ENCODE data around the gene SGK1. TPM values are rescaled to one million over a fixed set of nuclear protein-coding genes. Genes with fewer than 3 reads are reported as not detected.
A peak's percentile ranks its signal among the peaks of the same experiment; 100 is the strongest.
"Not testable (repeated sequence)": the region's sequence is repeated elsewhere in the genome, so short reads cannot be mapped to it uniquely, and the experiment has no call there.

The SGK1 gene
- total RNA-seq, 1 donor from 2014 or later, result 91.0 TPM

- Mint-ChIP-seq H3K36me3 (ENCODE audit: low read depth) (no peaks in the 10 kb centered on the region), H3K27ac (ENCODE audit: unreplicated experiment) (no peak overlapping the region), H3K27me3 (ENCODE audit: low read depth) (no peaks in the 10 kb centered on the region)
These were observed 35.1 kb downstream of the SGK1 start for GRCh38 chr6:134282816-134283215.

DNA sequence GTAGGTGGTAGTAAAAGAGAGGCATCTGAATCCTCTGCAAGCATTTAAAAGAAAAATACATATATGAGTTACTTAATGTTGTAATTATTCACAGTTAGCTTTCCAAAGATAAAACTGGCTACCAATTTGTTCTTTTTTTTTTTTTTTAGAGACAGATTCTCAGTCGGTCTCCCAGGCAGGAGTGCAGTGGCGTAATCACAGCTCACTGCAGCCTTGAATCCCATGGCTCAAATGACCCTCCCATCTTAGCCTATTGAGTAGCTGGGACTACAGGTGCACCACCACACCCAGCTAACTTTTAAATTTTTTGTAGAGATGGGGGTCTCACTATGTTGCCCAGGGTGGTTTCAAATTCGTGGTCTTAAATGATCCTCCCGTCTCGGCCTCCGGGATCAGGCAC lies 36.5 kb downstream of the SGK1 start:
- Mint-ChIP-seq H3K4me1 (ENCODE audit: low read depth) (peaks cover 4% of the 10 kb centered on the region), H3K36me3 (ENCODE audit: low read depth) (no peaks in the 10 kb centered on the region), H3K4me3 (ENCODE audit: unreplicated experiment) (no peak overlapping the region), H3K27ac (ENCODE audit: unreplicated experiment) (no peak overlapping the region), H3K27me3 (ENCODE audit: low read depth) (no peaks in the 10 kb centered on the region), H3K9me3 (ENCODE audit: low read depth) (no peaks in the 10 kb centered on the region)
- DNase-seq (ENCODE audit: low spot score), result no peak
- TF ChIP-seq, protein P1, sequence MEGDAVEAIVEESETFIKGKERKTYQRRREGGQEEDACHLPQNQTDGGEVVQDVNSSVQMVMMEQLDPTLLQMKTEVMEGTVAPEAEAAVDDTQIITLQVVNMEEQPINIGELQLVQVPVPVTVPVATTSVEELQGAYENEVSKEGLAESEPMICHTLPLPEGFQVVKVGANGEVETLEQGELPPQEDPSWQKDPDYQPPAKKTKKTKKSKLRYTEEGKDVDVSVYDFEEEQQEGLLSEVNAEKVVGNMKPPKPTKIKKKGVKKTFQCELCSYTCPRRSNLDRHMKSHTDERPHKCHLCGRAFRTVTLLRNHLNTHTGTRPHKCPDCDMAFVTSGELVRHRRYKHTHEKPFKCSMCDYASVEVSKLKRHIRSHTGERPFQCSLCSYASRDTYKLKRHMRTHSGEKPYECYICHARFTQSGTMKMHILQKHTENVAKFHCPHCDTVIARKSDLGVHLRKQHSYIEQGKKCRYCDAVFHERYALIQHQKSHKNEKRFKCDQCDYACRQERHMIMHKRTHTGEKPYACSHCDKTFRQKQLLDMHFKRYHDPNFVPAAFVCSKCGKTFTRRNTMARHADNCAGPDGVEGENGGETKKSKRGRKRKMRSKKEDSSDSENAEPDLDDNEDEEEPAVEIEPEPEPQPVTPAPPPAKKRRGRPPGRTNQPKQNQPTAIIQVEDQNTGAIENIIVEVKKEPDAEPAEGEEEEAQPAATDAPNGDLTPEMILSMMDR (IDR thresholded peaks at IDR 0.05), result no peak

More at GRCh38 chr6:134282816-134283215, 35.1 kb downstream of the SGK1 start:
- TF ChIP-seq, protein P1 (IDR thresholded peaks at IDR 0.05), result peak; percentile 36
- Mint-ChIP-seq H3K4me1 (ENCODE audit: low read depth) (peaks cover 6% of the 10 kb centered on the region), H3K9me3 (ENCODE audit: low read depth) (no peaks in the 10 kb centered on the region), H3K4me3 (ENCODE audit: unreplicated experiment) (no peak overlapping the region)
- no peak for DNase-seq (ENCODE audit: low spot score)

GRCh38 chr6:134278000-134278399 lies 39.9 kb downstream of the SGK1 start:
- peaks cover 4% of the 10 kb centered on the region for H3K4me1 Mint-ChIP-seq (ENCODE audit: low read depth)
- H3K27me3 Mint-ChIP-seq (ENCODE audit: low read depth), result no peaks in the 10 kb centered on the region
- TF ChIP-seq, protein P1 (IDR thresholded peaks at IDR 0.05), result no peak
- no peaks in the 10 kb centered on the region for H3K9me3 Mint-ChIP-seq (ENCODE audit: low read depth)
- H3K36me3 Mint-ChIP-seq (ENCODE audit: low read depth), result no peaks in the 10 kb centered on the region
- no peak for DNase-seq (ENCODE audit: low spot score)
- no peak overlapping the region for H3K27ac Mint-ChIP-seq (ENCODE audit: unreplicated experiment)
- H3K4me3 Mint-ChIP-seq (ENCODE audit: unreplicated experiment), result no peak overlapping the region

- H3K4me1 Mint-ChIP-seq (ENCODE audit: low read depth); H3K27ac Mint-ChIP-seq (ENCODE audit: unreplicated experiment); H3K9me3 Mint-ChIP-seq (ENCODE audit: low read depth); H3K4me3 Mint-ChIP-seq (ENCODE audit: unreplicated experiment); H3K36me3 Mint-ChIP-seq (ENCODE audit: low read depth); H3K27me3 Mint-ChIP-seq (ENCODE audit: low read depth); DNase-seq (ENCODE audit: low spot score): not testable (repeated sequence)
These were observed 41.0 kb downstream of the SGK1 start for GRCh38 chr6:134276891-134277377.

DNA sequence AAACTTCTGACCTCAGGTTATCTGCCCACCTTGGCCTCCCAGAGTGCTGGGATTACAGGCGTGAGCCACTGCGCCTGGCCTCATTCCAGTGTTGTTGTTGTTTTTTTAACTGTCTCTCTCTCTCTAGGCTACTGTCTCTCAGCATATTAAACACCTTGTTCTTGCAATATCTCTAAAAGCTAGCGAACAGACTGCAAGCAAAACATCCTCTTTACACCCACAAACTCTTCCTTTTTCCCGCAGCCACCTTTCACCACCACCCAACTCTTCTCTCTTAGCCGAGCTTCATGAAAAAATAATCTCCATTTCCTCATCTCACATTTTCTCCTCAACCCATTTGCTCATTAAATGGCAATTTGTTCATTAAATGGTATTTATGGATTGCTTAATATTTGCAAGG lies 45.5 kb downstream of the SGK1 start:
- Mint-ChIP-seq H3K27me3 (ENCODE audit: low read depth) (no peaks in the 10 kb centered on the region), H3K9me3 (ENCODE audit: low read depth) (no peaks in the 10 kb centered on the region), H3K4me1 (ENCODE audit: low read depth) (no peaks in the 10 kb centered on the region), H3K36me3 (ENCODE audit: low read depth) (no peaks in the 10 kb centered on the region), H3K27ac (ENCODE audit: unreplicated experiment) (no peak overlapping the region), H3K4me3 (ENCODE audit: unreplicated experiment) (no peak overlapping the region)
- TF ChIP-seq, protein P1 (IDR thresholded peaks at IDR 0.05), result no peak
- DNase-seq (ENCODE audit: low spot score), result no peak

DNA sequence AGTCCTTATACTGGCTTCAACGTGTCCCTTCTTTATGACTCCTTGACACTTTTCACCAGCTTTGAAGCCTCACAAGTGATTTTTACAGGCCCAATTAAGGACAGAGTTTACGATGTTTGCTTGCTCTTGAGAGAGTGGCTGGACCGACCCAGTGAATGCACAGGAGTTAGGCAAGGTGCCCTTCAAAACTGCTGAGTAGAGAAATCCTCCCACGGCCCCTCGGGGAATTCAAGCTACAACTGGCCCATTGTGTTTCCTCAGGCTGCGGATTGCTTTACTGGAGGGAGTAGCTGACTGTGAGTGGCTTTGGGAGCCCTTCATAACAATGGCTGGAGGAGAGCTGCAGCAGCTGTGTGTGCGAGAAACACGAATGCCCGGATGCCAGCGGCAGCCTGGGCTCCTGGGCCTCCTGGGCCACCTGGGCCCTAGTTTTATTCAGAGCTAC lies 50.0 kb downstream of the SGK1 start:
- Mint-ChIP-seq H3K9me3 (ENCODE audit: low read depth) (no peaks in the 10 kb centered on the region), H3K4me3 (ENCODE audit: unreplicated experiment) (no peak overlapping the region), H3K27ac (ENCODE audit: unreplicated experiment) (no peak overlapping the region), H3K27me3 (ENCODE audit: low read depth) (no peaks in the 10 kb centered on the region), H3K4me1 (ENCODE audit: low read depth) (no peaks in the 10 kb centered on the region), H3K36me3 (ENCODE audit: low read depth) (no peaks in the 10 kb centered on the region)
- DNase-seq (ENCODE audit: low spot score), result no peak
- TF ChIP-seq, protein P1 (IDR thresholded peaks at IDR 0.05), result no peak
